Esophagus squamous epithelium (tissue), 5 donors: Measurements from ENCODE around the gene MEOX1. TPM values are rescaled to one million over a fixed set of nuclear protein-coding genes. Genes with fewer than 3 reads are reported as not detected.

ENCODE experiments used
- DNase-seq: peaks from one replicate; lab custom pipeline; 2025; lab: John Stamatoyannopoulos, UW
- H3K27ac ChIP-seq, 4 donors: fragments of 200-600 bp; sonication (generic); one replicate each; pipeline ENCODE4 v1.5.1; 2016 to 2019; ENCODE audit warnings: mild to moderate bottlenecking in 1 of 4
- H3K27me3 ChIP-seq, 4 donors: fragments of 200-600 bp; sonication (generic); 1 replicate in 3 of 4; 2 replicates in 1 of 4; pipeline versions ENCODE4 v1.5.1 to v1.6.0; 2017 to 2021; ENCODE audit warnings: antibody characterized with exemption in 1 of 4
- H3K36me3 ChIP-seq, 3 donors: fragments of 200-600 bp; sonication (generic); one replicate each; pipeline ENCODE4 v1.5.1; 2016 to 2019
- H3K4me1 ChIP-seq, 3 donors: fragments of 200-600 bp; sonication (generic); one replicate each; pipeline ENCODE4 v1.5.1; 2017 to 2019
- H3K4me3 ChIP-seq, 4 donors: fragments of 200-600 bp; sonication (generic); 1 replicate in 3 of 4; 2 replicates in 1 of 4; pipeline ENCODE4 v1.5.1; 2016 to 2019; ENCODE audit warnings: mild to moderate bottlenecking in 2 of 4, moderate library complexity in 1 of 4
- H3K9me3 ChIP-seq, 3 donors: fragments of 200-600 bp; sonication (generic); one replicate each; pipeline ENCODE4 v1.5.1; 2016 to 2019
- CTCF ChIP-seq, 6 experiments: fragments of 450-650 bp in 4 of 6; fragments of 200-600 bp in 2 of 6; sonication (generic) in 2 of 6; IDR thresholded peaks; one replicate each; pipeline ENCODE4 v1.5.1; 2016 to 2019; ENCODE audit warnings: antibody characterized with exemption in 6 of 6, mild to moderate bottlenecking in 4 of 6, moderate library complexity in 4 of 6
- POLR2A ChIP-seq, 4 donors: fragments of 450-650 bp; IDR thresholded peaks; one replicate each; pipeline ENCODE4 v1.6.1; 2017; ENCODE audit warnings: antibody characterized with exemption in 4 of 4, mild to moderate bottlenecking in 4 of 4, moderate library complexity in 3 of 4
- WGBS, 2 donors: methylation state at CpG; one replicate each; pipeline ENCODE4 v1.1.5; 2018; 5-methylcytosine and 5-hydroxymethylcytosine counted together
- intact Hi-C: fragments of 100-400 bp; cut with DNase I; formaldehyde crosslinking; loops from one replicate; pipeline ENCODE4 v1.15.0; 2022
- total RNA-seq, 4 donors: library from RNA; depleted of rRNA; stranded (reverse); fragments of >200 nt; gene quantifications; one replicate each; pipeline ENCODE4 v1.1.0, GENCODE V29; 2016
- donor health status: DM: yes; HTN: yes; CAD: no.

Gene MEOX1
- total RNA-seq, 4 donors from 2014 or later: 0.64 to 6.1 (median 2.7) TPM

GRCh38 chr17:43626023-43626422 is 35.7 kb downstream of the MEOX1 start:
- peaks cover 0 to 2% (median under 1%) of the 10 kb centered on the region in 3 donors for H3K4me1 ChIP-seq
- TF ChIP-seq CTCF (IDR thresholded peaks at IDR 0.05) (no peak), POLR2A (IDR thresholded peaks at IDR 0.05) (no peak)
- no peaks in the 10 kb centered on the region for H3K9me3 ChIP-seq
- no peak overlapping the region for H3K4me3 ChIP-seq
- intact Hi-C loops: no loop called here
- H3K27ac ChIP-seq: no peak overlapping the region
- DNase-seq: no peak
- 85 to 89% methylated on average over 3 of the region's 3 CpGs for WGBS, 2 donors
- no peaks in the 10 kb centered on the region for H3K36me3 ChIP-seq
- peaks cover 0 to 4% (median 0%) of the 10 kb centered on the region in 4 donors for H3K27me3 ChIP-seq

- H3K27me3 ChIP-seq: peaks cover 0 to 4% (median 0%) of the 10 kb centered on the region in 4 donors
Observed at GRCh38 chr17:43625606-43626005, 36.1 kb downstream of the MEOX1 start.

GRCh38 chr17:43620581-43620980 is 41.1 kb downstream of the MEOX1 start:
- peaks cover 0 to 26% (median 5%) of the 10 kb centered on the region in 3 donors for H3K4me1 ChIP-seq
- no peaks in the 10 kb centered on the region for H3K9me3 ChIP-seq
- H3K4me3 ChIP-seq: no peak overlapping the region
- intact Hi-C loops: no loop called here
- TF ChIP-seq POLR2A (IDR thresholded peaks at IDR 0.05): no peak
- H3K27ac ChIP-seq: no peak overlapping the region
- H3K36me3 ChIP-seq: no peaks in the 10 kb centered on the region
- H3K27me3 ChIP-seq: no peaks in the 10 kb centered on the region
- no peak for DNase-seq
- WGBS, 2 donors: 19 to 37% methylated on average over 2 of the region's 2 CpGs

More at GRCh38 chr17:43625606-43626005, 36.1 kb downstream of the MEOX1 start:
- Histone ChIP-seq H3K36me3 (no peaks in the 10 kb centered on the region), H3K4me3 (no peak overlapping the region), H3K9me3 (no peaks in the 10 kb centered on the region), H3K4me1 (peaks cover 0 to 7% (median 5%) of the 10 kb centered on the region in 3 donors), H3K27ac (no peak overlapping the region)
- TF ChIP-seq CTCF (IDR thresholded peaks at IDR 0.05) (no peak), POLR2A (IDR thresholded peaks at IDR 0.05) (no peak)
- intact Hi-C loops: no loop called here
- DNase-seq: no peak

GRCh38 chr17:43620147-43620546 is 41.6 kb downstream of the MEOX1 start:
- intact Hi-C loops: no loop called here
- Histone ChIP-seq H3K4me3 (no peak overlapping the region), H3K36me3 (no peaks in the 10 kb centered on the region), H3K4me1 (peaks cover under 1 to 30% (median 9%) of the 10 kb centered on the region in 3 donors), H3K9me3 (no peaks in the 10 kb centered on the region), H3K27ac (no peak overlapping the region), H3K27me3 (no peaks in the 10 kb centered on the region)
- no peak for DNase-seq
- no peak for TF ChIP-seq POLR2A (IDR thresholded peaks at IDR 0.05)
- TF ChIP-seq CTCF (IDR thresholded peaks at IDR 0.05): no peak
- WGBS, 2 donors: 74 to 77% methylated on average over 9 of the region's 9 CpGs

- intact Hi-C loops: no loop called here
- Histone ChIP-seq H3K4me3 (no peak overlapping the region), H3K36me3 (no peaks in the 10 kb centered on the region), H3K27me3 (no peaks in the 10 kb centered on the region), H3K4me1 (peaks cover 4 to 34% (median 14%) of the 10 kb centered on the region in 3 donors), H3K27ac (no peak overlapping the region), H3K9me3 (no peaks in the 10 kb centered on the region)
- no peak for DNase-seq
- WGBS, 2 donors: 78 to 84% methylated on average over 5 of the region's 5 CpGs
- no peak for TF ChIP-seq POLR2A (IDR thresholded peaks at IDR 0.05)
- no peak for TF ChIP-seq CTCF (IDR thresholded peaks at IDR 0.05)
Observed at GRCh38 chr17:43619705-43620104, 42.0 kb downstream of the MEOX1 start.

GRCh38 chr17:43618276-43618675 is 43.4 kb downstream of the MEOX1 start:
- no peak overlapping the region for H3K4me3 ChIP-seq
- TF ChIP-seq POLR2A (IDR thresholded peaks at IDR 0.05) (no peak), CTCF (IDR thresholded peaks at IDR 0.05) (no peak)
- no peaks in the 10 kb centered on the region for H3K36me3 ChIP-seq
- H3K27ac ChIP-seq: no peak overlapping the region
- no peaks in the 10 kb centered on the region for H3K27me3 ChIP-seq
- 88 to 96% methylated on average over 4 to 8 of the region's 8 CpGs for WGBS, 2 donors
- no peak for DNase-seq
- no peaks in the 10 kb centered on the region for H3K9me3 ChIP-seq
- intact Hi-C loops: no loop called here
- peaks cover 5 to 44% (median 17%) of the 10 kb centered on the region in 3 donors for H3K4me1 ChIP-seq
